T-helper 1 cell treated with Interleukin-12 subunit alpha and Interleukin-12 subunit beta and Interleukin-4 antibody, amounts not matched to agents 30 ng/mL and 1 ng/mL, for 36 hours (primary cell): ENCODE results near the gene IFI44. TPM values are rescaled to one million over a fixed set of nuclear protein-coding genes. Genes with fewer than 3 reads are reported as not detected.

ENCODE experiments used
- intact Hi-C: fragments of 100-400 bp; cut with micrococcal nuclease; formaldehyde crosslinking; loops from one replicate; pipeline ENCODE4 v1.15.1; 2024
- total RNA-seq: library from RNA; stranded (reverse); gene quantifications from 2 replicates; pipeline ENCODE4 v1.2.3, GENCODE V29; 2022

The IFI44 gene, protein sequence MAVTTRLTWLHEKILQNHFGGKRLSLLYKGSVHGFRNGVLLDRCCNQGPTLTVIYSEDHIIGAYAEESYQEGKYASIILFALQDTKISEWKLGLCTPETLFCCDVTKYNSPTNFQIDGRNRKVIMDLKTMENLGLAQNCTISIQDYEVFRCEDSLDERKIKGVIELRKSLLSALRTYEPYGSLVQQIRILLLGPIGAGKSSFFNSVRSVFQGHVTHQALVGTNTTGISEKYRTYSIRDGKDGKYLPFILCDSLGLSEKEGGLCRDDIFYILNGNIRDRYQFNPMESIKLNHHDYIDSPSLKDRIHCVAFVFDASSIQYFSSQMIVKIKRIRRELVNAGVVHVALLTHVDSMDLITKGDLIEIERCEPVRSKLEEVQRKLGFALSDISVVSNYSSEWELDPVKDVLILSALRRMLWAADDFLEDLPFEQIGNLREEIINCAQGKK
- total RNA-seq, result 125 and 143 TPM in 2 replicates

DNA sequence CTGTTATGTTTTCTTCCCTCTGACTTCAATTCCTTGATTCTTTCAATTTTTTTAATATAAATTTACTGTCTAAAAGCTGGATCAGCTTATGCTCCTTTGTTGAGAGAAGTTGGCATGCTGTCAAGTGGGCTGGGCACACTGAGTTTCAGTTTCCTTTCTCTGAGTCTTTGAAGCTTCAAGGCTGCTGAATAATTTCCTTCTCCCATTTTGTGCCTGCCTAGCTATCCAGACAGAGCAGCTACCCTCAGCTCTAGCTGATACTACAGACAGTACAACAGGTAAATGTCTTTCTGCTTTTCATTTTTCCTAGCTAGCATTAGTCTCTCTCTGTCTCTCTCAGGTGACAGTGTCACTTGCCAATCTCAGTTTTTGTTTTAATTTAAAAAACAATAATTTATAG is at the start of gene IFI44:
Gene IFI44 (plus strand): TSS at position 204 of the 400 bp plus-strand sequence. CDS start 365 bp downstream, outside the sequence.
- intact Hi-C loops, result loop anchor here (1.0 to 2.0 kb wide), 5 partner anchors 15 to 967 kb away; partner anchors contain the start of genes FUBP1 and ZZZ3

- intact Hi-C loops, result no loop called here
Measured at GRCh38 chr1:78601068-78601467, 48.6 kb upstream of the IFI44 start.

- intact Hi-C loops, result no loop called here
Measured at GRCh38 chr1:78603206-78603605, 46.4 kb upstream of the IFI44 start.

- intact Hi-C loops, result no loop called here
Measured at GRCh38 chr1:78604643-78605042, 45.0 kb upstream of the IFI44 start.

- intact Hi-C loops, result no loop called here
Measured at GRCh38 chr1:78606274-78606673, 43.4 kb upstream of the IFI44 start.

- intact Hi-C loops, result loop anchor here (1.0 kb wide), 2 partner anchors 462 to 477 kb away; no protein-coding TSS in a partner anchor
Measured at GRCh38 chr1:78607334-78607927, 42.2 kb upstream of the IFI44 start.

GRCh38 chr1:78607944-78608343 is 41.7 kb upstream of the IFI44 start:
- intact Hi-C loops, result loop anchor here (1.0 kb wide), 2 partner anchors 463 to 478 kb away; no protein-coding TSS in a partner anchor

DNA sequence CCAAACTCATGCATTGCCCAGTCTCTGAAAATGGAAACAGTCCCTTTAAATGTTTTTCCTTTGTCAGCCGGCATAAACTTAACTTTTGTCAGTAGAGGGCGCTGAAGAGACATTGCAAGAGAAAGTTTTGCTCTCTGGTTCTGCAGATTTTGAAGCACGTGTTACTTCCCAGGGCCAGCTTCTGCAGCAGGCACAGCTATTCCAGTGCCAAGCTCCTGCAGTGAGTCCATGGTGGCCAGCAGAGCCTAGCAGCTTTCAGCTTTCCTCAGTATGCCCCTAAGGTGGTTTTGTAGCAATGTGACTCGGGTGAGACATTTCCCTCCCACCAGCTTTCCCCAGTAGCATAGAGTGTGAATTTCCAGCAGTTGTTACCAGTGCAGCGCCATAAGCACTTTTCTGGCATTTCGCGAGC is 32.0 kb upstream of the IFI44 start:
- intact Hi-C loops, result loop anchor here (1.0 to 5.0 kb wide), 5 partner anchors 32 to 736 kb away; partner anchors contain the start of gene IFI44

GRCh38 chr1:78619032-78619431 is 30.6 kb upstream of the IFI44 start:
- intact Hi-C loops, result loop anchor here (5.0 kb wide), 1 partner anchor 423 kb away; no protein-coding TSS in a partner anchor

GRCh38 chr1:78619446-78619802 is 30.2 kb upstream of the IFI44 start:
- intact Hi-C loops, result loop anchor here (5.0 kb wide), 1 partner anchor 423 kb away; no protein-coding TSS in a partner anchor

- intact Hi-C loops, result loop anchor here (1.0 to 10.0 kb wide), 7 partner anchors 8 to 1405 kb away; partner anchors contain the start of genes DNAJB4, PIGK, USP33 and ZZZ3
Measured at GRCh38 chr1:78619803-78620579, 29.6 kb upstream of the IFI44 start, which contains the start of gene IFI44L. Gene IFI44L, plus strand, starts transcription at chr1:78620448. Its CDS starts 7,468 bp downstream, at chr1:78627916.

DNA sequence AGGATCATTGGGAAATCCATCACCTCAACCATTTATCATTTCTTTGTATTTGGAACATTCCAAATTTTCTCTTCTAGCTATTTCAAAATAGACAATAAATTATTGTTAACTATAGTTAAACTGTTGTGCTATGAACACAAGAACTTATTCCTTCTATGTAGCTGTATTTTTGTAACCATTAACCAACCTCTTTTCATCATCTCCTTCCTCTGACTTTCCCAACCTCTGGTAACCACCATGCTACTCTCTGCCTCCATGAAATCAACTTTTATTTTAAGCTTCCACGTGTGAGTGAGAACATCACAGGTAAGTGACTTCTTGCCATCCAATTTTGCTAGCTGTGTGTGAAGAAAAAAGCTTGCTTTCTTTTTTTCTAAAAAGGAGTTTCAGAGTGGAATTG is 29.0 kb upstream of the IFI44 start:
- intact Hi-C loops, result loop anchor here (1.0 to 10.0 kb wide), 6 partner anchors 8 to 1406 kb away; partner anchors contain the start of genes DNAJB4, PIGK, USP33 and ZZZ3

- intact Hi-C loops, result loop anchor here (5.0 to 10.0 kb wide), 2 partner anchors 865 to 1408 kb away; partner anchors contain the start of genes PIGK and USP33
Measured at GRCh38 chr1:78622548-78622947, 27.1 kb upstream of the IFI44 start.

DNA sequence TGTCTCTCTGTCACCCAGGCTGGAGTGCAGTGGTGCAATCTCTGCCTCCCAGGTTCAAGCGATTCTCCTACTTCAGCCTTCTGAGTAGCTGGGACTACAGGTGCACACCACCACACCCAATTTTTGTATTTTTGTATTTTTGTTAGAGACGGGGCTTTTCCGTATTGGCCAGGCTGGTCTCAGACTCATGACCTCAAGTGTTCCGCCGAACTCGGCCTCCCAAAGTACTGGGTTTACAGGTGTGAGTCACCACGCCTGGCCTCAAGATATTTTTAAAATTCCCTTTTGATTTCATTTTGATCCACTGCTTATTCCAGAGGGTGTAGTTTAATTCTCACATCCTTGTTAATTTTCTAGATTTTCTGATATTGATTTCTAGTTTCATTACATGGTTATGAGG is 25.6 kb upstream of the IFI44 start:
- intact Hi-C loops, result loop anchor here (1.0 to 10.0 kb wide), 4 partner anchors 25 to 1409 kb away; partner anchors contain the start of genes FUBP1, IFI44, PIGK and USP33

DNA sequence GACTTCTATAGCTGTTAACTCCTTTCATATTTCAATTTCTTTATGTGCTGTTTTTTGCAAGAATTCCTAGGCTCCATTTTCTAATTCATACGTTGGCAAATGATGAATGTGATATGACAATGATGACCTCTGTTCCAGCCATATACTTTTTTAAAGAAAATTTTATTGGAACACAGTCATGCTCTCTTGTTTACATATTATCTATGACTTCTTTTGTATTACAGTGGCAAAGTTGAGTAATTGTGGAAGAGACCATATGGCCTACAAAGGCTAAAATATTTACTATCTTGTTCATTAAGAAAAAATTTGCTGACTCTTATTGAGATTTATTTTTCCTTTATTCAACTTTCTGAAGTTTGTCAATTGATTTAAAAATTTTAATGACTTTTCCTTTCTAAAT is 22.3 kb upstream of the IFI44 start:
- intact Hi-C loops, result loop anchor here (10.0 kb wide), 1 partner anchor 1413 kb away; the partner anchor contains the start of gene PIGK

DNA sequence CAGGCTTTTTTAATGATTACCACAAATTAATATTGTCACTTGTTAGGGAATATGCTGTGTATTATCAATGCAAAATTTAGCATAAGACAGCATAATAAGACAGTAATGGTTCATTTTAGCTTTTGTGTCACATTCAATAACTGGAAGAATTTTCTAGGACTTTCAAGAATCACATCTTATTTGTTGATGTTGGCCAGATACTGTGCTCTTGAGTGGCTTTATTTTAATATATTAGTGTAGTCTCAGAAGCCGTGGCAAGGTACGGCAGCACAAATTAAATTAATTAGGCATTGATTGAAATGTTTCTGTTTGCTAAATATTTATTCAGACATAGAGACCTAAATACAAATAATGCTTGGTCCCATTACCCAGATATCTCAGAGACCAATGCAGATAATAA is 19.0 kb upstream of the IFI44 start:
- intact Hi-C loops, result no loop called here

DNA sequence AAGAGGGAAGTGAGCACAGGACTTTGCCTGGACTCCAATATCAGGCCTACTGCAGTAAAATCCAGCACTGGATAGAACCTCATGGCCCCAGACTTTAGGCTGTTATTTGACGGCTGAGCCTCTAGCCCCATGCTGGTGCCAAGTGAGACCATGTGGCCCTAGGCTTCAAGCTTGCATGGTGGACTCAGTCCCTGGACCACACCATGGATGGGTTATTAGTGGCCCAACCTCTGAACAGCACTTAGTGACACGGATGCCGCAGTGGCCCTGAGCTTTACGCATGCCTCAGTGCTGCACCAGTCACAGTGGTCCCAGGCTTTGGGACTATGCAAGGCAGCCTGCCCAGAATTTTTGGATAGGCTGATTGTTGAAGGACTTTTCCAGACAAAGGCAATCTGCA is 16.4 kb upstream of the IFI44 start:
- intact Hi-C loops, result no loop called here

- intact Hi-C loops, result loop anchor here (2.0 kb wide), 1 partner anchor 14 kb away; no protein-coding TSS in a partner anchor
Measured at GRCh38 chr1:78640462-78640861, 9.2 kb upstream of the IFI44 start.

GRCh38 chr1:78641558-78641957 is 8.1 kb upstream of the IFI44 start:
- intact Hi-C loops, result loop anchor here (2.0 kb wide), 1 partner anchor 13 kb away; no protein-coding TSS in a partner anchor

DNA sequence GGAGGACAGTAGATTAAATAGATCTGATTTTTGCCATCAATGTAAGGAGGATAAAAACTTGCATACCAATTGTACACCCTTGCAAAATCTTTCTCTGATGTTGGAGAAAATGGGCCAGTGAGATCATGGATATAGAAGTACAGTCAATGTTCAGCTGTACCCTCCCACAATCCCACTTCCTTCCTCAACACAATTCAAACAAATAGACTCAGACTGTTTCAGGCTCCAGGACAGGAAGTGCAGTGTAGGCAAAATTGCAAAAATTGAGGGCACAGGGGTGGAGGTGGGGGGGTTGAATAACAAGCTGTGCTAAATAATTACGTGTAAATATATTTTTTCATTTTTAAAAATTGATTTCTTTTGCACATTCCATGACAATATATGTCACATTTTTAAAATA is 3.9 kb upstream of the IFI44 start:
- intact Hi-C loops, result no loop called here

GRCh38 chr1:78647238-78647637 is 2.4 kb upstream of the IFI44 start:
- intact Hi-C loops, result no loop called here
